ENCODE measurements around the gene BMAL1. TPM values are rescaled to one million over a fixed set of nuclear protein-coding genes. Genes with fewer than 3 reads are reported as not detected.
A peak's percentile ranks its signal among the peaks of the same experiment; 100 is the strongest.
"Not testable (repeated sequence)": the region's sequence is repeated elsewhere in the genome, so short reads cannot be mapped to it uniquely, and the experiment has no call there.

Gene BMAL1
- total RNA-seq, 6 experiments from 2014 or later: 6.9 to 10.4 (median 7.5) TPM

DNA sequence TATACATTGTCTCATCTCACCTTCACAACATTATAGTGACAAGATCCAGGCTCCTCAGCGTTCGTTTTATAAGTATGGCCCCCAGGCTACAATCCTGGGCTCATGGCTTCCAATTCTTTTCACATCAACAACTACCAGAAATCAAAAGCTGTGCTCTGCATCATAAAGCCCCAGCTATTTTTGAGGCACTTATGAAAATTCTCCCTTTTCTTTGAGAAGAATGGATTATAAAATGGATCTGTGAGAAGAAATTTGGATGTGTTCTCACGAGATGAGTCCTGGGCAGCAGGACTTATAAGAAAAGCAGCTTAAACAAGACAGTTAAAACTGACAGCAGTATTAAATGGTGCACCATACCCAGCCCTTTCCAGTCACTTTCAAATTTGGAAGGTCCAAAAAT is 105.2 kb downstream of the BMAL1 start:
- Mint-ChIP-seq H3K4me1 (ENCODE audit: low read depth) (peaks cover 6% of the 10 kb centered on the region; the same call in 1 of the 2 replicates), H3K27ac (no peak overlapping the region), H3K36me3 (ENCODE audit: low read depth) (peaks cover 14% of the 10 kb centered on the region), H3K9me3 (no peaks in the 10 kb centered on the region), H3K4me3 (no peak overlapping the region), H3K27me3 (ENCODE audit: insufficient read depth) (no peaks in the 10 kb centered on the region; the same call in 1 of the 2 replicates)
- no peak for DNase-seq
- TF ChIP-seq, protein P1, sequence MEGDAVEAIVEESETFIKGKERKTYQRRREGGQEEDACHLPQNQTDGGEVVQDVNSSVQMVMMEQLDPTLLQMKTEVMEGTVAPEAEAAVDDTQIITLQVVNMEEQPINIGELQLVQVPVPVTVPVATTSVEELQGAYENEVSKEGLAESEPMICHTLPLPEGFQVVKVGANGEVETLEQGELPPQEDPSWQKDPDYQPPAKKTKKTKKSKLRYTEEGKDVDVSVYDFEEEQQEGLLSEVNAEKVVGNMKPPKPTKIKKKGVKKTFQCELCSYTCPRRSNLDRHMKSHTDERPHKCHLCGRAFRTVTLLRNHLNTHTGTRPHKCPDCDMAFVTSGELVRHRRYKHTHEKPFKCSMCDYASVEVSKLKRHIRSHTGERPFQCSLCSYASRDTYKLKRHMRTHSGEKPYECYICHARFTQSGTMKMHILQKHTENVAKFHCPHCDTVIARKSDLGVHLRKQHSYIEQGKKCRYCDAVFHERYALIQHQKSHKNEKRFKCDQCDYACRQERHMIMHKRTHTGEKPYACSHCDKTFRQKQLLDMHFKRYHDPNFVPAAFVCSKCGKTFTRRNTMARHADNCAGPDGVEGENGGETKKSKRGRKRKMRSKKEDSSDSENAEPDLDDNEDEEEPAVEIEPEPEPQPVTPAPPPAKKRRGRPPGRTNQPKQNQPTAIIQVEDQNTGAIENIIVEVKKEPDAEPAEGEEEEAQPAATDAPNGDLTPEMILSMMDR (IDR thresholded peaks at IDR 0.05): no peak

DNA sequence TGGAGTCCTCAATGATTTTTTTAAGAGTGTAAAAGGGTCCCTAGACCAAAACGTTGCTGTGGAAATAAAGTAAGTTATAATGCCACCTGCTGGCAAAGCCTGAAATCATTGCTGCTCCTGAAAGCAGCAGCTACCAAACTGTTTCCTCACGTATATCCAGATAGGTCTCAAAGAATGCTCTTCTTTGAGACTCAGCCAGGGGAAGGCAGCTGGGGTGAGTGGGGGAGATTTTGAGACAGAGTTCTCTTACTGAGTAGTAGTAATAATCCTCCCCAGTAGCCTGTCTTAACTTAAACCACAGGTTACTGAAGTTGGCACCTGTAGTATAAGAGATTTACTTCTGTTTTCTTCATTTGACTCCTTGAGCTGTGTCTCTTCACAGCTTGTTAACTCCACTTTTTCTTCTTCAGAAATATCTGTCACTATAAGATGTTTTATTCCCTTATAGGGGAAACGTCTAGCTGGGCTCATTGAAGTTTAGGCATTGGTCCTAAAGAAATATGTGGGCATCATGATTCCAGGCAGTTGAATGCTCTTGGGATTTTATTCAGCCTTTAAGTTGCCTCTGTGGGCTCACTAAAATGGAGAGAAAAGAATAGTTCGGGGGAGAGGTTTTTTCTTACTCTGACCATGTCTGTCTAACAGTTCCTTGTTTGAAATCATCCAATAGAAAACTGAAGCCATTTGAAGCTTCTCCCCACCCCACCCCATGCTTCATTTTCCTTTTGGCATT is 107.5 kb downstream of the BMAL1 start:
- Mint-ChIP-seq H3K27ac (peak overlapping the region; percentile 34; the same call in 1 of the 2 replicates), H3K36me3 (ENCODE audit: low read depth) (peaks cover 13% of the 10 kb centered on the region), H3K4me3 (no peak overlapping the region), H3K9me3 (no peaks in the 10 kb centered on the region), H3K4me1 (ENCODE audit: low read depth) (peaks cover 15% of the 10 kb centered on the region), H3K27me3 (ENCODE audit: insufficient read depth) (no peaks in the 10 kb centered on the region; the same call in none of the 2 replicates)
- TF ChIP-seq, protein P1 (IDR thresholded peaks at IDR 0.05): peak; percentile 86
- DNase-seq: peak; percentile 42

DNA sequence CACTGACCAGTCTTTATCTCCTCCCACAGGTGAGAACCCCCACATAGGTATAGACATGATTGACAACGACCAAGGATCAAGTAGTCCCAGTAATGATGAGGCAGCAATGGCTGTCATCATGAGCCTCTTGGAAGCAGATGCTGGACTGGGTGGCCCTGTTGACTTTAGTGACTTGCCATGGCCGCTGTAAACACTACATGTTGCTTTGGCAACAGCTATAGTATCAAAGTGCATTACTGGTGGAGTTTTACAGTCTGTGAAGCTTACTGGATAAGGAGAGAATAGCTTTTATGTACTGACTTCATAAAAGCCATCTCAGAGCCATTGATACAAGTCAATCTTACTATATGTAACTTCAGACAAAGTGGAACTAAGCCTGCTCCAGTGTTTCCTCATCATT is 109.0 kb downstream of the BMAL1 start:
- H3K27ac Mint-ChIP-seq: peak overlapping the region; percentile 15; the same call in 1 of the 2 replicates

DNA sequence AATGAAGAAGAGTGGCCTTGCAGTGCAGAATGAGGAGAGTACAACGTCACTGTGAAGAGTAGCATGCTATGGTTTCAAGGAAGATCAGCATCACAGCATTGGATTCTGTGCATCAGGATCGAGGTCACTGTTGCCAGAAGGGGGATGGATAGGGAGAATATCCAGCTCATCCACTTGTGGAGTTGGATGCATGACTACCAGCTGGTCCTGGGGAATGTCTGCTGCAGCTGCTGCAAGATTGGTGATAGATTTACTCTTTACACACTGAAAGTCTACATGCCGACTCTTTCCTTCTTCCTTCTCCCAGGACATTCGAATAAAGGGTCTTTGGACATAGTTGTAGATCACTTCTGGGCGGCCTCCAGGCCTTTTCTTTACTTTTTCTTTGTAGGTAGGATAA is 111.2 kb downstream of the BMAL1 start:
- H3K9me3 Mint-ChIP-seq: no peaks in the 10 kb centered on the region
- H3K27me3 Mint-ChIP-seq (ENCODE audit: insufficient read depth): no peaks in the 10 kb centered on the region; the same call in 1 of the 2 replicates
- TF ChIP-seq, protein P1 (IDR thresholded peaks at IDR 0.05): no peak
- peaks cover 15% of the 10 kb centered on the region for H3K4me1 Mint-ChIP-seq (ENCODE audit: low read depth)
- H3K36me3 Mint-ChIP-seq (ENCODE audit: low read depth): peaks cover 10% of the 10 kb centered on the region; the same call in 1 of the 2 replicates
- no peak overlapping the region for H3K4me3 Mint-ChIP-seq
- H3K27ac Mint-ChIP-seq: no peak overlapping the region
- DNase-seq: no peak

More for the DNA sequence above, 109.0 kb downstream of the BMAL1 start:
- TF ChIP-seq, protein P1 (IDR thresholded peaks at IDR 0.05): no peak
- Mint-ChIP-seq H3K36me3 (ENCODE audit: low read depth) (peaks cover 12% of the 10 kb centered on the region), H3K27me3 (ENCODE audit: insufficient read depth) (no peaks in the 10 kb centered on the region; the same call in none of the 2 replicates), H3K9me3 (no peaks in the 10 kb centered on the region), H3K4me1 (ENCODE audit: low read depth) (peaks cover 15% of the 10 kb centered on the region), H3K4me3 (no peak overlapping the region)
- no peak for DNase-seq

DNA sequence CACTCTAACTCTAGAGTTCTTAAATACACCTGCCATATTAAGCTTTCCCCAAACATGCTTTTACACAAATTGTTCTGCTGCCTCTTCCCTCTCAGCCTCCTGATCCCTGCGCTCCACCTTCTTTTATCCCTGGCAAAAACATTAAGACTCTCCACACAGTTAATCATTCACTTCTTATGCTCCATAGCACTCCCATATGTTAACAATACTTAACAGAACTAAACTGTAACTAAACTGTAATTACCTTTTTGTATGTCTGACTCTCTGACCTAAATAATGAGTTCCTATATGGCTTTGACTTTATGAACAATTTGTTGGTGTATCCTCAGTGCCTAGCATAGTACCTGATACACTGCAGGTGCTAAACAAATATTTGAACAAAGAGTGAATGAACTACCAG is 113.6 kb downstream of the BMAL1 start:
- H3K36me3 Mint-ChIP-seq (ENCODE audit: low read depth): peaks cover 10% of the 10 kb centered on the region; the same call in 1 of the 2 replicates
- TF ChIP-seq, protein P1 (IDR thresholded peaks at IDR 0.05): no peak
- no peaks in the 10 kb centered on the region; the same call in 1 of the 2 replicates for H3K27me3 Mint-ChIP-seq (ENCODE audit: insufficient read depth)
- H3K27ac Mint-ChIP-seq: no peak overlapping the region
- peaks cover 9% of the 10 kb centered on the region; the same call in 1 of the 2 replicates for H3K4me1 Mint-ChIP-seq (ENCODE audit: low read depth)
- H3K9me3 Mint-ChIP-seq: no peaks in the 10 kb centered on the region
- no peak overlapping the region for H3K4me3 Mint-ChIP-seq
- DNase-seq: no peak

DNA sequence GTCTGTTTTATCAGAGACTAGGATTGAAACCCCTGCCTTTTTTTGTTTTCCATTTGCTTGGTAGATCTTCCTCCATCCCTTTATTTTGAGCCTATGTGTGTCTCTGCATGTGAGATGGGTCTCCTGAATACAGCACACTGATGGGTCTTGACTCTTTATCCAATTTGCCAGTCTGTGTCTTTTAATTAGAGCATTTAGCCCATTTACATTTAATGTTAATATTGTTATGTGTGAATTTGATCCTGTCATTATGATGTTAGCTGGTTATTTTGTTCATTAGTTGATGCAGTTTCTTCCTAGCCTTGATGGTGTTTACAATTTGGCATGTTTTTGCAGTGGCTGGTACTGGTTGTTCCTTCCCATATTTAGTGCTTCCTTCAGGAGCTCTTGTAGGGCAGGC is 120.7 kb downstream of the BMAL1 start:
- not testable (repeated sequence) for H3K4me1 Mint-ChIP-seq (ENCODE audit: low read depth); DNase-seq; H3K27me3 Mint-ChIP-seq (ENCODE audit: insufficient read depth); H3K4me3 Mint-ChIP-seq; H3K27ac Mint-ChIP-seq
- Mint-ChIP-seq H3K9me3 (peaks cover 12% of the 10 kb centered on the region), H3K36me3 (ENCODE audit: low read depth) (peaks cover 44% of the 10 kb centered on the region)

All from HFFc6 (cell line).